ENCODE results near the gene UBAC1. TPM values are rescaled to one million over a fixed set of nuclear protein-coding genes. Genes with fewer than 3 reads are reported as not detected.

UBAC1 gene
- total RNA-seq, 1 donor from 2014 or later: 34.5 TPM

- H3K27ac Mint-ChIP-seq: no peak overlapping the region
These were observed 12.4 kb upstream of the UBAC1 start for GRCh38 chr9:135973277-135974219.

GRCh38 chr9:135971892-135972291 lies 10.7 kb upstream of the UBAC1 start:
- no peak for TF ChIP-seq CTCF (conservative IDR thresholded peaks at IDR 0.05)
- no peak overlapping the region for H3K4me3 Mint-ChIP-seq
- no peak overlapping the region for H3K27ac Mint-ChIP-seq
- H3K4me1 Mint-ChIP-seq (ENCODE audit: unreplicated experiment): peaks cover 8% of the 10 kb centered on the region
- no peaks in the 10 kb centered on the region for H3K9me3 Mint-ChIP-seq
- H3K36me3 Mint-ChIP-seq: no peaks in the 10 kb centered on the region
- DNase-seq (ENCODE audit: extremely low spot score, unreplicated experiment): no peak
- H3K27me3 Mint-ChIP-seq: peaks cover 36% of the 10 kb centered on the region

More at GRCh38 chr9:135973277-135974219, 12.4 kb upstream of the UBAC1 start:
- no peak for DNase-seq (ENCODE audit: extremely low spot score, unreplicated experiment)
- H3K27me3 Mint-ChIP-seq: peaks cover 30% of the 10 kb centered on the region
- H3K36me3 Mint-ChIP-seq: no peaks in the 10 kb centered on the region
- no peaks in the 10 kb centered on the region for H3K4me1 Mint-ChIP-seq (ENCODE audit: unreplicated experiment)
- H3K4me3 Mint-ChIP-seq: no peak overlapping the region
- no peak for TF ChIP-seq CTCF (conservative IDR thresholded peaks at IDR 0.05)
- no peaks in the 10 kb centered on the region for H3K9me3 Mint-ChIP-seq

- Mint-ChIP-seq H3K4me1 (ENCODE audit: unreplicated experiment) (peaks cover 8% of the 10 kb centered on the region), H3K36me3 (no peaks in the 10 kb centered on the region), H3K4me3 (no peak overlapping the region), H3K9me3 (no peaks in the 10 kb centered on the region), H3K27me3 (peaks cover 32% of the 10 kb centered on the region), H3K27ac (no peak overlapping the region)
- no peak for TF ChIP-seq CTCF (conservative IDR thresholded peaks at IDR 0.05)
- DNase-seq (ENCODE audit: extremely low spot score, unreplicated experiment): no peak
These were observed 10.1 kb upstream of the UBAC1 start for GRCh38 chr9:135971111-135971766.

- peaks cover 29% of the 10 kb centered on the region for H3K27me3 Mint-ChIP-seq
- no peaks in the 10 kb centered on the region for H3K36me3 Mint-ChIP-seq
- H3K4me1 Mint-ChIP-seq (ENCODE audit: unreplicated experiment): peaks cover 8% of the 10 kb centered on the region
- no peaks in the 10 kb centered on the region for H3K9me3 Mint-ChIP-seq
- no peak for DNase-seq (ENCODE audit: extremely low spot score, unreplicated experiment)
- TF ChIP-seq CTCF (conservative IDR thresholded peaks at IDR 0.05): no peak
- H3K4me3 Mint-ChIP-seq: no peak overlapping the region
- no peak overlapping the region for H3K27ac Mint-ChIP-seq
These were observed 9.1 kb upstream of the UBAC1 start for GRCh38 chr9:135970128-135970815.

GRCh38 chr9:135969064-135969683 lies 8.0 kb upstream of the UBAC1 start:
- H3K36me3 Mint-ChIP-seq: no peaks in the 10 kb centered on the region
- peaks cover 24% of the 10 kb centered on the region for H3K27me3 Mint-ChIP-seq

More at GRCh38 chr9:135969064-135969683, 8.0 kb upstream of the UBAC1 start:
- Mint-ChIP-seq H3K9me3 (no peaks in the 10 kb centered on the region), H3K27ac (no peak overlapping the region), H3K4me1 (ENCODE audit: unreplicated experiment) (peaks cover 8% of the 10 kb centered on the region), H3K4me3 (no peak overlapping the region)
- TF ChIP-seq CTCF (conservative IDR thresholded peaks at IDR 0.05): no peak
- no peak for DNase-seq (ENCODE audit: extremely low spot score, unreplicated experiment)
